GM23248 (cell line): Measurements from ENCODE around the gene PRB4. TPM values are rescaled to one million over a fixed set of nuclear protein-coding genes. Genes with fewer than 3 reads are reported as not detected.

Source experiments
- DNase-seq: peaks from one replicate; pipeline ENCODE4 v3.0.0-alpha.2; 2015
- H2AFZ ChIP-seq: fragments of 200-600 bp; sonication (generic); 2 replicates; pipeline ENCODE4 v1.6.1; 2016; ENCODE audit warnings: antibody characterized with exemption
- H3F3A ChIP-seq: fragments of 200-600 bp; sonication (generic); 2 replicates; pipeline ENCODE4 v1.6.1; 2016; ENCODE audit warnings: mild to moderate bottlenecking, antibody characterized with exemption, mixed run types; ENCODE audit not compliant: insufficient read depth
- H3K27ac ChIP-seq: fragments of 200-600 bp; sonication (generic); 2 replicates; pipeline ENCODE4 v1.5.1; 2016; ENCODE audit warnings: mild to moderate bottlenecking
- H3K27me3 ChIP-seq: fragments of 200-600 bp; sonication (generic); replicated peaks from 2 replicates; pipeline ENCODE4 v1.6.1; 2016; ENCODE audit warnings: mild to moderate bottlenecking; ENCODE audit not compliant: insufficient read depth
- H3K36me3 ChIP-seq: fragments of 200-600 bp; sonication (generic); 2 replicates; pipeline ENCODE4 v1.6.1; 2016; ENCODE audit warnings: low read depth, mild to moderate bottlenecking
- H3K4me1 ChIP-seq: fragments of 200-600 bp; sonication (generic); 2 replicates; pipeline ENCODE4 v1.6.1; 2016; ENCODE audit warnings: mild to moderate bottlenecking; ENCODE audit not compliant: insufficient read depth
- H3K4me2 ChIP-seq: fragments of 200-600 bp; sonication (generic); one replicate; pipeline ENCODE4 v1.6.1; 2016; ENCODE audit warnings: mild to moderate bottlenecking; ENCODE audit not compliant: unreplicated experiment
- H3K4me3 ChIP-seq: fragments of 200-600 bp; sonication (generic); 2 replicates; pipeline ENCODE4 v1.5.1; 2016; ENCODE audit warnings: mild to moderate bottlenecking
- H3K79me2 ChIP-seq: fragments of 200-600 bp; sonication (generic); 2 replicates; pipeline ENCODE4 v1.6.1; 2016; ENCODE audit warnings: mild to moderate bottlenecking; ENCODE audit not compliant: insufficient read depth
- H3K9ac ChIP-seq: fragments of 200-600 bp; sonication (generic); 2 replicates; pipeline ENCODE4 v1.6.1; 2016; ENCODE audit warnings: mild to moderate bottlenecking
- H3K9me2 ChIP-seq: fragments of 200-600 bp; sonication (generic); 2 replicates; pipeline ENCODE4 v1.6.1; 2016; ENCODE audit warnings: mixed run types, mild to moderate bottlenecking, moderate library complexity; ENCODE audit not compliant: insufficient read depth
- H3K9me3 ChIP-seq: fragments of 200-600 bp; sonication (generic); one replicate; pipeline ENCODE4 v1.6.1; 2017; ENCODE audit warnings: low read depth
- H4K20me1 ChIP-seq: fragments of 200-600 bp; sonication (generic); 2 replicates; pipeline ENCODE4 v1.6.0; 2016; ENCODE audit not compliant: insufficient read depth
- EZH2 ChIP-seq: fragments of 200-600 bp; sonication (generic); IDR thresholded peaks from 2 replicates; pipeline ENCODE4 v1.6.1; 2018; ENCODE audit warnings: antibody characterized with exemption, mild to moderate bottlenecking; ENCODE audit not compliant: insufficient read depth, poor library complexity, severe bottlenecking
- EZH2phosphoT487 ChIP-seq: fragments of 200-600 bp; sonication (generic); IDR thresholded peaks from 2 replicates; pipeline ENCODE4 v1.6.1; 2018; ENCODE audit warnings: antibody characterized with exemption, moderate library complexity, mild to moderate bottlenecking, low read depth; ENCODE audit not compliant: insufficient read depth
- WGBS, 2 experiments: methylation state at CpG; one replicate each; pipeline ENCODE4 v1.1.6; 2015 to 2017; ENCODE audit warnings: low lambda C conversion rate in 2 of 2, low coverage in 1 of 2; ENCODE audit errors: missing lambda C conversion rate in 2 of 2; 5-methylcytosine and 5-hydroxymethylcytosine counted together
- in situ Hi-C: fragments of 300-500 bp; cut with MboI; formaldehyde crosslinking; loops from 2 replicates; pipeline ENCODE4 v1.15.0; 2020
- polyA plus RNA-seq: library from polyadenylated mRNA; unstranded; fragments of >200 nt; fragmentation: Nextera tagmentation; extraction: Ambion mirVana; gene quantifications from 2 replicates; pipeline ENCODE4 v1.2.1, GENCODE V29; 2016
- total RNA-seq: library from RNA; depleted of rRNA; stranded (reverse); fragments of >200 nt; shearing (Covaris generic); gene quantifications from 2 replicates; pipeline ENCODE4 v1.2.3, GENCODE V29; 2014; rRNA removed

PRB4 gene
- total and polyA plus RNA-seq, 2 experiments from 2014 or later: not detected

GRCh38 chr12:11264501-11264900, 45.7 kb downstream of the PRB4 start:
- H3K4me2 ChIP-seq: no peak overlapping the region
- no peaks in the 10 kb centered on the region for H3K79me2 ChIP-seq
- WGBS, 2 experiments: 71 to 81% methylated on average over 1 of the region's 1 CpG
- H3K4me3 ChIP-seq: no peak overlapping the region
- H3K9ac ChIP-seq: no peak overlapping the region
- H4K20me1 ChIP-seq: no peaks in the 10 kb centered on the region
- no peaks in the 10 kb centered on the region for H3K27me3 ChIP-seq
- H3K4me1 ChIP-seq: no peaks in the 10 kb centered on the region
- H2AFZ ChIP-seq: no peak overlapping the region
- no peaks in the 10 kb centered on the region for H3F3A ChIP-seq
- no peak overlapping the region for H3K27ac ChIP-seq
- TF ChIP-seq EZH2 (no peak), EZH2phosphoT487 (no peak)
- H3K36me3 ChIP-seq: no peaks in the 10 kb centered on the region
- DNase-seq: no peak
- H3K9me3 ChIP-seq: no peaks in the 10 kb centered on the region
- no peaks in the 10 kb centered on the region for H3K9me2 ChIP-seq
- in situ Hi-C loops: no loop called here

Other genes with a start within 250 kb of the PRB4 start
- gene TAS2R46, start 248.1 kb downstream of the PRB4 start, total RNA-seq: not detected in 2 replicates
- gene TAS2R46, start 248.1 kb downstream of the PRB4 start, polyA plus RNA-seq: not detected in 2 replicates
- 0.63 TPM in 1 of 2 replicates, not detected in the other for gene TAS2R43, start 218.1 kb downstream of the PRB4 start, total RNA-seq
- gene TAS2R43, start 218.1 kb downstream of the PRB4 start, polyA plus RNA-seq: not detected in 2 replicates
- 0.13 and 0.32 TPM in 2 replicates for gene TAS2R30, start 175.8 kb downstream of the PRB4 start, total RNA-seq
- not detected in 2 replicates for gene TAS2R30, start 175.8 kb downstream of the PRB4 start, polyA plus RNA-seq
- 6.2 and 10.2 TPM in 2 replicates for gene SMIM10L1, start 139.2 kb downstream of the PRB4 start, total RNA-seq
- gene SMIM10L1, start 139.2 kb downstream of the PRB4 start, polyA plus RNA-seq: 15.8 and 16.6 TPM in 2 replicates
- not detected in 2 replicates for gene TAS2R42, start 123.5 kb downstream of the PRB4 start, total RNA-seq
- not detected in 2 replicates for gene TAS2R42, start 123.5 kb downstream of the PRB4 start, polyA plus RNA-seq
- gene PRB3, start 40.7 kb downstream of the PRB4 start, total RNA-seq: not detected in 2 replicates
- gene PRB3, start 40.7 kb downstream of the PRB4 start, polyA plus RNA-seq: not detected in 2 replicates
- gene PRB2, start 85.1 kb upstream of the PRB4 start, total RNA-seq: not detected in 2 replicates
- gene PRB2, start 85.1 kb upstream of the PRB4 start, polyA plus RNA-seq: 0.16 TPM in 1 of 2 replicates, not detected in the other